WTC11 (cell line): ENCODE data around the gene C19orf53. TPM values are rescaled to one million over a fixed set of nuclear protein-coding genes. Genes with fewer than 3 reads are reported as not detected.

Experiments
- ATF1 ChIP-seq: sonication (generic); formaldehyde crosslinking; IDR thresholded peaks from 2 replicates; pipeline ENCODE4 v1.8.1; 2023; ENCODE audit warnings: mild to moderate bottlenecking, moderate library complexity, missing genetic modification reagents
- ETV6 ChIP-seq: sonication (generic); formaldehyde crosslinking; IDR thresholded peaks from 2 replicates; pipeline ENCODE4 v1.8.1; 2022; ENCODE audit warnings: mild to moderate bottlenecking, missing genetic modification reagents
- MXD4 ChIP-seq: fragments of 250-450 bp; sonication (Bioruptor Pico); IDR thresholded peaks from 2 replicates; pipeline ENCODE4 v1.8.0; 2021; ENCODE audit warnings: mild to moderate bottlenecking, moderate library complexity, borderline replicate concordance
- MYBL2 ChIP-seq: sonication (generic); formaldehyde crosslinking; IDR thresholded peaks from 2 replicates; pipeline ENCODE4 v1.8.1; 2023; ENCODE audit warnings: mild to moderate bottlenecking, moderate library complexity, missing genetic modification reagents
- NFATC4 ChIP-seq: fragments of 250-450 bp; sonication (Bioruptor Pico); IDR thresholded peaks from 2 replicates; pipeline ENCODE4 v1.9.0; 2021; ENCODE audit warnings: mild to moderate bottlenecking
- NR1H2 ChIP-seq: sonication (generic); formaldehyde crosslinking; IDR thresholded peaks from 2 replicates; pipeline ENCODE4 v1.9.0; 2021; ENCODE audit warnings: mild to moderate bottlenecking, moderate library complexity, missing genetic modification reagents
- TEAD1 ChIP-seq: sonication (generic); formaldehyde crosslinking; IDR thresholded peaks from 2 replicates; pipeline ENCODE4 v1.8.0; 2022; ENCODE audit warnings: mild to moderate bottlenecking, missing genetic modification reagents
- ZNF416 ChIP-seq: fragments of 250-450 bp; sonication (Bioruptor Pico); IDR thresholded peaks from 2 replicates; pipeline ENCODE4 v1.9.0; 2021; ENCODE audit warnings: mild to moderate bottlenecking, inconsistent platforms
- total RNA-seq: library from RNA; stranded (reverse); gene quantifications from 3 replicates; pipeline ENCODE4 v1.2.3, GENCODE V29; 2021
- TF ChIP-seq, protein P1 (sequence below): sonication (generic); formaldehyde crosslinking; IDR thresholded peaks from 2 replicates; pipeline ENCODE4 v1.8.0; 2022; ENCODE audit warnings: mild to moderate bottlenecking, missing genetic modification reagents
- TF ChIP-seq, protein P2 (sequence below): sonication (generic); formaldehyde crosslinking; IDR thresholded peaks from 2 replicates; pipeline ENCODE4 v1.8.1; 2023; ENCODE audit warnings: mild to moderate bottlenecking, missing genetic modification reagents, moderate library complexity
- TF ChIP-seq, protein P3 (sequence below): sonication (generic); formaldehyde crosslinking; IDR thresholded peaks from 2 replicates; pipeline ENCODE4 v1.8.0; 2022; ENCODE audit warnings: mild to moderate bottlenecking, missing genetic modification reagents
- TF ChIP-seq, protein P4 (sequence below): sonication (generic); formaldehyde crosslinking; IDR thresholded peaks from 2 replicates; pipeline ENCODE4 v1.8.1; 2023; ENCODE audit warnings: mild to moderate bottlenecking, missing genetic modification reagents, moderate library complexity
- TF ChIP-seq, protein P5 (sequence below): fragments of 250-450 bp; sonication (Bioruptor Pico); IDR thresholded peaks from 2 replicates; pipeline ENCODE4 v1.9.0; 2021; ENCODE audit warnings: mild to moderate bottlenecking
- TF ChIP-seq, protein P6 (sequence below): fragments of 250-450 bp; sonication (Bioruptor Pico); IDR thresholded peaks from 2 replicates; pipeline ENCODE4 v2.1.2; 2022; ENCODE audit warnings: mild to moderate bottlenecking, moderate library complexity
- TF ChIP-seq, protein P7 (sequence below): sonication (generic); formaldehyde crosslinking; conservative IDR thresholded peaks from 2 replicates; pipeline ENCODE4 v1.8.1; 2023; ENCODE audit warnings: mild to moderate bottlenecking, low read depth, missing genetic modification reagents, moderate library complexity
- TF ChIP-seq, protein P8 (sequence below): fragments of 250-450 bp; sonication (Bioruptor Pico); IDR thresholded peaks from 2 replicates; pipeline ENCODE4 v1.8.0; 2021; ENCODE audit warnings: mild to moderate bottlenecking
- TF ChIP-seq, protein P9 (sequence below): fragments of 250-450 bp; sonication (Bioruptor Pico); IDR thresholded peaks from 2 replicates; pipeline ENCODE4 v1.9.0; 2021; ENCODE audit warnings: mild to moderate bottlenecking, borderline replicate concordance
- TF ChIP-seq, protein P10 (sequence below): sonication (generic); formaldehyde crosslinking; IDR thresholded peaks from 2 replicates; pipeline ENCODE4 v1.8.0; 2023; ENCODE audit warnings: missing genetic modification reagents
- TF ChIP-seq, protein P11 (sequence below): sonication (generic); formaldehyde crosslinking; IDR thresholded peaks from 2 replicates; pipeline ENCODE4 v1.8.1; 2022; ENCODE audit warnings: mild to moderate bottlenecking, moderate library complexity, missing genetic modification reagents

The C19orf53 gene
- total RNA-seq, 1 experiment from 2014 or later: 102 TPM

DNA sequence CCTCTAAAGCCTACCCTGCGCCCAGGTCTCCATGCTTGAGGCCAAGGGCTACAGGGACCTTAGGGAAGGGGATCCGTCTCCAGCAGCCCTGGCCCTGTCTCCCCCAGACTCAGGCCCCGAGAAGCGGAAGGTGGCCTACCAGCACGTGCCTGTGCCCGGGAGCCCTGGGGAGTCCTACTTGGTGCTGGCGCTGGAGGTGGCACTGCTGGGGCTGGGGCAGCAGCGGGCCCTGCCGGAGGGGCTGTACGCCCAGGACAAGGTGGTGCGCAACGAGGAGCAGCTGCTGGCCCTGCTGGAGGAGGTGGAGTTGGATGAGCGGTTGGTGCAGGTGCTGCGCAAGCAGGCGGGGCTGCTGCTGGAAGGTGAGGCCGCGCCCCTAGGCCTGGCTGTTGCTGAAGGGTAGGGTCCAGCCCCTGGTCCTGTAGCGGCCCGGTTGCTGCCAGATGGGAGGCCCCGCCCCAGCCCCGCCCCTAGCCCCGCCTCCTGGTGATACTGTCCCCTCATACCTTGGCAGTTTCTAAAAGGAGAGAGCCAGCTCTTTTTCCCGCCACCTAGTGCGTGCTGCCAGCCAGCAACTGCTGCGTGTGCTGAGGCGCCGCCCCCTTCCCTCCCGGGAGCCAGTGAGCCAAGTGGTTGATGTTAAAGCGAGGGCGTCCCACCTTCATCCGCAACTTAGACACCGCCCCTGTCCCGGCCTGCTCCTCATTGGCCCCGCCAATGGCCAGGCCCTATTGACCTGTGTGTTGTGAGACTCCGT is 43.5 kb downstream of the C19orf53 start (continued):
- TF ChIP-seq ETV6 (CRISPR knock-in tag): no peak
- TF ChIP-seq, protein P1, sequence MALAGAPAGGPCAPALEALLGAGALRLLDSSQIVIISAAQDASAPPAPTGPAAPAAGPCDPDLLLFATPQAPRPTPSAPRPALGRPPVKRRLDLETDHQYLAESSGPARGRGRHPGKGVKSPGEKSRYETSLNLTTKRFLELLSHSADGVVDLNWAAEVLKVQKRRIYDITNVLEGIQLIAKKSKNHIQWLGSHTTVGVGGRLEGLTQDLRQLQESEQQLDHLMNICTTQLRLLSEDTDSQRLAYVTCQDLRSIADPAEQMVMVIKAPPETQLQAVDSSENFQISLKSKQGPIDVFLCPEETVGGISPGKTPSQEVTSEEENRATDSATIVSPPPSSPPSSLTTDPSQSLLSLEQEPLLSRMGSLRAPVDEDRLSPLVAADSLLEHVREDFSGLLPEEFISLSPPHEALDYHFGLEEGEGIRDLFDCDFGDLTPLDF: no peak
- TF ChIP-seq, protein P2, sequence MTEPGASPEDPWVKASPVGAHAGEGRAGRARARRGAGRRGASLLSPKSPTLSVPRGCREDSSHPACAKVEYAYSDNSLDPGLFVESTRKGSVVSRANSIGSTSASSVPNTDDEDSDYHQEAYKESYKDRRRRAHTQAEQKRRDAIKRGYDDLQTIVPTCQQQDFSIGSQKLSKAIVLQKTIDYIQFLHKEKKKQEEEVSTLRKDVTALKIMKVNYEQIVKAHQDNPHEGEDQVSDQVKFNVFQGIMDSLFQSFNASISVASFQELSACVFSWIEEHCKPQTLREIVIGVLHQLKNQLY (CRISPR knock-in tag): no peak
- no peak for TF ChIP-seq MYBL2 (CRISPR knock-in tag)
- TF ChIP-seq NR1H2 (CRISPR knock-in tag): no peak
- no peak for TF ChIP-seq ATF1
- TF ChIP-seq, protein P3, sequence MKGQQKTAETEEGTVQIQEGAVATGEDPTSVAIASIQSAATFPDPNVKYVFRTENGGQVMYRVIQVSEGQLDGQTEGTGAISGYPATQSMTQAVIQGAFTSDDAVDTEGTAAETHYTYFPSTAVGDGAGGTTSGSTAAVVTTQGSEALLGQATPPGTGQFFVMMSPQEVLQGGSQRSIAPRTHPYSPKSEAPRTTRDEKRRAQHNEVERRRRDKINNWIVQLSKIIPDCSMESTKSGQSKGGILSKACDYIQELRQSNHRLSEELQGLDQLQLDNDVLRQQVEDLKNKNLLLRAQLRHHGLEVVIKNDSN: no peak
- TF ChIP-seq ZNF416 (CRISPR knock-in tag): 0 out of 2 replicates have a peak, but pooled peaks have one; percentile 56
- TF ChIP-seq, protein P4, sequence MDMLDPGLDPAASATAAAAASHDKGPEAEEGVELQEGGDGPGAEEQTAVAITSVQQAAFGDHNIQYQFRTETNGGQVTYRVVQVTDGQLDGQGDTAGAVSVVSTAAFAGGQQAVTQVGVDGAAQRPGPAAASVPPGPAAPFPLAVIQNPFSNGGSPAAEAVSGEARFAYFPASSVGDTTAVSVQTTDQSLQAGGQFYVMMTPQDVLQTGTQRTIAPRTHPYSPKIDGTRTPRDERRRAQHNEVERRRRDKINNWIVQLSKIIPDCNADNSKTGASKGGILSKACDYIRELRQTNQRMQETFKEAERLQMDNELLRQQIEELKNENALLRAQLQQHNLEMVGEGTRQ: no peak
- TF ChIP-seq, protein P5, sequence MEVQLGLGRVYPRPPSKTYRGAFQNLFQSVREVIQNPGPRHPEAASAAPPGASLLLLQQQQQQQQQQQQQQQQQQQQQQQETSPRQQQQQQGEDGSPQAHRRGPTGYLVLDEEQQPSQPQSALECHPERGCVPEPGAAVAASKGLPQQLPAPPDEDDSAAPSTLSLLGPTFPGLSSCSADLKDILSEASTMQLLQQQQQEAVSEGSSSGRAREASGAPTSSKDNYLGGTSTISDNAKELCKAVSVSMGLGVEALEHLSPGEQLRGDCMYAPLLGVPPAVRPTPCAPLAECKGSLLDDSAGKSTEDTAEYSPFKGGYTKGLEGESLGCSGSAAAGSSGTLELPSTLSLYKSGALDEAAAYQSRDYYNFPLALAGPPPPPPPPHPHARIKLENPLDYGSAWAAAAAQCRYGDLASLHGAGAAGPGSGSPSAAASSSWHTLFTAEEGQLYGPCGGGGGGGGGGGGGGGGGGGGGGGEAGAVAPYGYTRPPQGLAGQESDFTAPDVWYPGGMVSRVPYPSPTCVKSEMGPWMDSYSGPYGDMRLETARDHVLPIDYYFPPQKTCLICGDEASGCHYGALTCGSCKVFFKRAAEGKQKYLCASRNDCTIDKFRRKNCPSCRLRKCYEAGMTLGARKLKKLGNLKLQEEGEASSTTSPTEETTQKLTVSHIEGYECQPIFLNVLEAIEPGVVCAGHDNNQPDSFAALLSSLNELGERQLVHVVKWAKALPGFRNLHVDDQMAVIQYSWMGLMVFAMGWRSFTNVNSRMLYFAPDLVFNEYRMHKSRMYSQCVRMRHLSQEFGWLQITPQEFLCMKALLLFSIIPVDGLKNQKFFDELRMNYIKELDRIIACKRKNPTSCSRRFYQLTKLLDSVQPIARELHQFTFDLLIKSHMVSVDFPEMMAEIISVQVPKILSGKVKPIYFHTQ (CRISPR knock-in tag): no peak
- TF ChIP-seq, protein P6, sequence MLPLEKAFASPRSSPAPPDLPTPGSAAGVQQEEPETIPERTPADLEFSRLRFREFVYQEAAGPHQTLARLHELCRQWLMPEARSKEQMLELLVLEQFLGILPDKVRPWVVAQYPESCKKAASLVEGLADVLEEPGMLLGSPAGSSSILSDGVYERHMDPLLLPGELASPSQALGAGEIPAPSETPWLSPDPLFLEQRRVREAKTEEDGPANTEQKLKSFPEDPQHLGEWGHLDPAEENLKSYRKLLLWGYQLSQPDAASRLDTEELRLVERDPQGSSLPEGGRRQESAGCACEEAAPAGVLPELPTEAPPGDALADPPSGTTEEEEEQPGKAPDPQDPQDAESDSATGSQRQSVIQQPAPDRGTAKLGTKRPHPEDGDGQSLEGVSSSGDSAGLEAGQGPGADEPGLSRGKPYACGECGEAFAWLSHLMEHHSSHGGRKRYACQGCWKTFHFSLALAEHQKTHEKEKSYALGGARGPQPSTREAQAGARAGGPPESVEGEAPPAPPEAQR (CRISPR knock-in tag): no peak
- no peak for TF ChIP-seq MXD4 (CRISPR knock-in tag)
- peak; percentile 56; the same call in 1 of the 2 replicates for TF ChIP-seq NFATC4 (CRISPR knock-in tag)
- TF ChIP-seq, protein P7, sequence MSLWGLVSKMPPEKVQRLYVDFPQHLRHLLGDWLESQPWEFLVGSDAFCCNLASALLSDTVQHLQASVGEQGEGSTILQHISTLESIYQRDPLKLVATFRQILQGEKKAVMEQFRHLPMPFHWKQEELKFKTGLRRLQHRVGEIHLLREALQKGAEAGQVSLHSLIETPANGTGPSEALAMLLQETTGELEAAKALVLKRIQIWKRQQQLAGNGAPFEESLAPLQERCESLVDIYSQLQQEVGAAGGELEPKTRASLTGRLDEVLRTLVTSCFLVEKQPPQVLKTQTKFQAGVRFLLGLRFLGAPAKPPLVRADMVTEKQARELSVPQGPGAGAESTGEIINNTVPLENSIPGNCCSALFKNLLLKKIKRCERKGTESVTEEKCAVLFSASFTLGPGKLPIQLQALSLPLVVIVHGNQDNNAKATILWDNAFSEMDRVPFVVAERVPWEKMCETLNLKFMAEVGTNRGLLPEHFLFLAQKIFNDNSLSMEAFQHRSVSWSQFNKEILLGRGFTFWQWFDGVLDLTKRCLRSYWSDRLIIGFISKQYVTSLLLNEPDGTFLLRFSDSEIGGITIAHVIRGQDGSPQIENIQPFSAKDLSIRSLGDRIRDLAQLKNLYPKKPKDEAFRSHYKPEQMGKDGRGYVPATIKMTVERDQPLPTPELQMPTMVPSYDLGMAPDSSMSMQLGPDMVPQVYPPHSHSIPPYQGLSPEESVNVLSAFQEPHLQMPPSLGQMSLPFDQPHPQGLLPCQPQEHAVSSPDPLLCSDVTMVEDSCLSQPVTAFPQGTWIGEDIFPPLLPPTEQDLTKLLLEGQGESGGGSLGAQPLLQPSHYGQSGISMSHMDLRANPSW (CRISPR knock-in tag): no peak
- TF ChIP-seq, protein P8, sequence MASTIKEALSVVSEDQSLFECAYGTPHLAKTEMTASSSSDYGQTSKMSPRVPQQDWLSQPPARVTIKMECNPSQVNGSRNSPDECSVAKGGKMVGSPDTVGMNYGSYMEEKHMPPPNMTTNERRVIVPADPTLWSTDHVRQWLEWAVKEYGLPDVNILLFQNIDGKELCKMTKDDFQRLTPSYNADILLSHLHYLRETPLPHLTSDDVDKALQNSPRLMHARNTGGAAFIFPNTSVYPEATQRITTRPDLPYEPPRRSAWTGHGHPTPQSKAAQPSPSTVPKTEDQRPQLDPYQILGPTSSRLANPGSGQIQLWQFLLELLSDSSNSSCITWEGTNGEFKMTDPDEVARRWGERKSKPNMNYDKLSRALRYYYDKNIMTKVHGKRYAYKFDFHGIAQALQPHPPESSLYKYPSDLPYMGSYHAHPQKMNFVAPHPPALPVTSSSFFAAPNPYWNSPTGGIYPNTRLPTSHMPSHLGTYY (CRISPR knock-in tag): peak; percentile 66; the same call in 1 of the 2 replicates
- TF ChIP-seq TEAD1 (CRISPR knock-in tag): no peak
- TF ChIP-seq, protein P9, sequence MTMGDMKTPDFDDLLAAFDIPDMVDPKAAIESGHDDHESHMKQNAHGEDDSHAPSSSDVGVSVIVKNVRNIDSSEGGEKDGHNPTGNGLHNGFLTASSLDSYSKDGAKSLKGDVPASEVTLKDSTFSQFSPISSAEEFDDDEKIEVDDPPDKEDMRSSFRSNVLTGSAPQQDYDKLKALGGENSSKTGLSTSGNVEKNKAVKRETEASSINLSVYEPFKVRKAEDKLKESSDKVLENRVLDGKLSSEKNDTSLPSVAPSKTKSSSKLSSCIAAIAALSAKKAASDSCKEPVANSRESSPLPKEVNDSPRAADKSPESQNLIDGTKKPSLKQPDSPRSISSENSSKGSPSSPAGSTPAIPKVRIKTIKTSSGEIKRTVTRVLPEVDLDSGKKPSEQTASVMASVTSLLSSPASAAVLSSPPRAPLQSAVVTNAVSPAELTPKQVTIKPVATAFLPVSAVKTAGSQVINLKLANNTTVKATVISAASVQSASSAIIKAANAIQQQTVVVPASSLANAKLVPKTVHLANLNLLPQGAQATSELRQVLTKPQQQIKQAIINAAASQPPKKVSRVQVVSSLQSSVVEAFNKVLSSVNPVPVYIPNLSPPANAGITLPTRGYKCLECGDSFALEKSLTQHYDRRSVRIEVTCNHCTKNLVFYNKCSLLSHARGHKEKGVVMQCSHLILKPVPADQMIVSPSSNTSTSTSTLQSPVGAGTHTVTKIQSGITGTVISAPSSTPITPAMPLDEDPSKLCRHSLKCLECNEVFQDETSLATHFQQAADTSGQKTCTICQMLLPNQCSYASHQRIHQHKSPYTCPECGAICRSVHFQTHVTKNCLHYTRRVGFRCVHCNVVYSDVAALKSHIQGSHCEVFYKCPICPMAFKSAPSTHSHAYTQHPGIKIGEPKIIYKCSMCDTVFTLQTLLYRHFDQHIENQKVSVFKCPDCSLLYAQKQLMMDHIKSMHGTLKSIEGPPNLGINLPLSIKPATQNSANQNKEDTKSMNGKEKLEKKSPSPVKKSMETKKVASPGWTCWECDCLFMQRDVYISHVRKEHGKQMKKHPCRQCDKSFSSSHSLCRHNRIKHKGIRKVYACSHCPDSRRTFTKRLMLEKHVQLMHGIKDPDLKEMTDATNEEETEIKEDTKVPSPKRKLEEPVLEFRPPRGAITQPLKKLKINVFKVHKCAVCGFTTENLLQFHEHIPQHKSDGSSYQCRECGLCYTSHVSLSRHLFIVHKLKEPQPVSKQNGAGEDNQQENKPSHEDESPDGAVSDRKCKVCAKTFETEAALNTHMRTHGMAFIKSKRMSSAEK (CRISPR knock-in tag): peak; percentile 75; the same call in 1 of the 2 replicates
- TF ChIP-seq, protein P10, sequence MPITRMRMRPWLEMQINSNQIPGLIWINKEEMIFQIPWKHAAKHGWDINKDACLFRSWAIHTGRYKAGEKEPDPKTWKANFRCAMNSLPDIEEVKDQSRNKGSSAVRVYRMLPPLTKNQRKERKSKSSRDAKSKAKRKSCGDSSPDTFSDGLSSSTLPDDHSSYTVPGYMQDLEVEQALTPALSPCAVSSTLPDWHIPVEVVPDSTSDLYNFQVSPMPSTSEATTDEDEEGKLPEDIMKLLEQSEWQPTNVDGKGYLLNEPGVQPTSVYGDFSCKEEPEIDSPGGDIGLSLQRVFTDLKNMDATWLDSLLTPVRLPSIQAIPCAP (CRISPR knock-in tag): peak; percentile 47; the same call in 1 of the 2 replicates
- TF ChIP-seq, protein P11, sequence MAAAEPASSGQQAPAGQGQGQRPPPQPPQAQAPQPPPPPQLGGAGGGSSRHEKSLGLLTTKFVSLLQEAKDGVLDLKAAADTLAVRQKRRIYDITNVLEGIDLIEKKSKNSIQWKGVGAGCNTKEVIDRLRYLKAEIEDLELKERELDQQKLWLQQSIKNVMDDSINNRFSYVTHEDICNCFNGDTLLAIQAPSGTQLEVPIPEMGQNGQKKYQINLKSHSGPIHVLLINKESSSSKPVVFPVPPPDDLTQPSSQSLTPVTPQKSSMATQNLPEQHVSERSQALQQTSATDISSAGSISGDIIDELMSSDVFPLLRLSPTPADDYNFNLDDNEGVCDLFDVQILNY: peak; percentile 97
